Loucy (cell line): ENCODE data around the gene ITGA6.
"Not testable (repeated sequence)": the region's sequence is repeated elsewhere in the genome, so short reads cannot be mapped to it uniquely, and the experiment has no call there.

Experiments
- H2AFZ ChIP-seq: fragments of 200-600 bp; sonication (generic); 2 replicates; pipeline ENCODE4 v1.6.0; 2016; ENCODE audit warnings: antibody characterized with exemption, mild to moderate bottlenecking, low read length, moderate library complexity
- H3F3A ChIP-seq: fragments of 200-600 bp; 2 replicates; pipeline ENCODE4 v1.6.0; 2016; ENCODE audit warnings: antibody characterized with exemption, low read depth, mild to moderate bottlenecking
- H3K27me3 ChIP-seq: fragments of 200-600 bp; sonication (generic); 2 replicates; pipeline ENCODE4 v1.6.1; 2014; ENCODE audit warnings: low read length, mild to moderate bottlenecking; ENCODE audit not compliant: insufficient read depth, poor library complexity, severe bottlenecking
- H3K36me3 ChIP-seq: fragments of 200-600 bp; sonication (generic); 2 replicates; pipeline ENCODE4 v1.6.1; 2016; ENCODE audit warnings: low read length; ENCODE audit not compliant: insufficient read depth
- H3K4me1 ChIP-seq: fragments of 200-600 bp; sonication (generic); 2 replicates; pipeline ENCODE4 v1.5.1; 2014; ENCODE audit warnings: low read length, mild to moderate bottlenecking; ENCODE audit not compliant: insufficient read depth, poor library complexity, severe bottlenecking
- H3K4me2 ChIP-seq: fragments of 200-600 bp; sonication (generic); 2 replicates; pipeline ENCODE4 v1.6.0; 2014; ENCODE audit warnings: antibody characterized with exemption, low read length, low read depth, mild to moderate bottlenecking; ENCODE audit not compliant: poor library complexity, severe bottlenecking
- H3K4me3 ChIP-seq: fragments of 200-600 bp; sonication (generic); 2 replicates; pipeline ENCODE4 v1.5.1; 2014; ENCODE audit warnings: low read length, mild to moderate bottlenecking, mixed read lengths; ENCODE audit not compliant: poor library complexity, severe bottlenecking
- H3K79me2 ChIP-seq: fragments of 200-600 bp; sonication (generic); 2 replicates; pipeline ENCODE4 v1.6.1; 2014; ENCODE audit warnings: low read length; ENCODE audit not compliant: insufficient read depth
- H3K9ac ChIP-seq: fragments of 200-600 bp; sonication (generic); 2 replicates; pipeline ENCODE4 v1.6.0; 2014; ENCODE audit warnings: mild to moderate bottlenecking, low read depth, low read length, moderate library complexity; ENCODE audit not compliant: poor library complexity, severe bottlenecking
- H3K9me2 ChIP-seq: fragments of 200-600 bp; sonication (generic); replicated peaks from 2 replicates; pipeline ENCODE4 v1.6.1; 2016; ENCODE audit warnings: low read depth, low read length, mixed read lengths
- H3K9me3 ChIP-seq: fragments of 200-600 bp; sonication (generic); 2 replicates; pipeline ENCODE4 v1.6.1; 2014; ENCODE audit warnings: mild to moderate bottlenecking, antibody characterized with exemption, low read length, low read depth; ENCODE audit not compliant: insufficient read depth
- H4K20me1 ChIP-seq: fragments of 200-600 bp; sonication (generic); 2 replicates; pipeline ENCODE4 v1.6.0; 2014; ENCODE audit warnings: antibody characterized with exemption, low read length, mild to moderate bottlenecking; ENCODE audit not compliant: insufficient read depth, poor library complexity, severe bottlenecking
- CTCF ChIP-seq: fragments of 200-600 bp; sonication (generic); conservative IDR thresholded peaks from 2 replicates; pipeline ENCODE4 v1.5.1; 2014; ENCODE audit warnings: mild to moderate bottlenecking, antibody characterized with exemption, low read length
- EZH2phosphoT487 ChIP-seq: fragments of 200-600 bp; IDR thresholded peaks from 2 replicates; pipeline ENCODE4 v1.6.1; 2018; ENCODE audit warnings: antibody characterized with exemption, mild to moderate bottlenecking, moderate library complexity, borderline replicate concordance

ITGA6 gene

GRCh38 chr2:172518995-172519394 lies 91.6 kb downstream of the ITGA6 start:
- Histone ChIP-seq H3K79me2 (no peaks in the 10 kb centered on the region), H3K9me2 (no peaks in the 10 kb centered on the region), H3K9ac (no peak overlapping the region), H4K20me1 (no peaks in the 10 kb centered on the region), H3K4me3 (no peak overlapping the region), H3K9me3 (peaks cover 12% of the 10 kb centered on the region; the same call in 1 of the 2 replicates), H3F3A (no peaks in the 10 kb centered on the region), H3K4me1 (no peaks in the 10 kb centered on the region), H3K4me2 (no peak overlapping the region), H2AFZ (no peak overlapping the region), H3K27me3 (no peaks in the 10 kb centered on the region), H3K36me3 (no peaks in the 10 kb centered on the region)
- TF ChIP-seq EZH2phosphoT487 = no peak
- no peak for TF ChIP-seq CTCF

DNA sequence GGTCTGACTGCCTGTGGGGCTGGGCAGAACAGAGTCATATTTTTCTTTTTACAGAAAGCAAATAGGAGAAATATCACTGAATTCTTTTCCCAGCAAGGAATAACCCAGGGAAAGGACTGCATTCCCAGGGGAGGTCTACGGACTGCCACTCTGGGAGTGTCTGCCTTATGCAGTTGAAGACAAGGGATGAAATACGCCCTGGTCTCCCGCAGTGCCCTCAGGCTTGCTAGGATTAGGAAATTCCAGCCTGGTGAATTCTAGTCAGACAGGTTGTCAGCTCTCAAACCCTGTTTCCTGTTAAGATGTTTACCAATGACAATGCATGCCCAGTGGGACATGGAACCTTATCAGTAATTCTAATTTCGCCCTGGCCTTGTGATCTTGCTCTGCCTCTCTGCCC lies 98.2 kb downstream of the ITGA6 start:
- Histone ChIP-seq H3F3A (no peaks in the 10 kb centered on the region), H3K4me3 (no peak overlapping the region), H2AFZ (no peak overlapping the region), H3K9me3 (peaks cover 17% of the 10 kb centered on the region; the same call in 1 of the 2 replicates), H3K9ac (no peak overlapping the region), H3K4me2 (no peak overlapping the region), H4K20me1 (no peaks in the 10 kb centered on the region), H3K27me3 (no peaks in the 10 kb centered on the region), H3K79me2 (no peaks in the 10 kb centered on the region), H3K9me2 (no peaks in the 10 kb centered on the region), H3K36me3 (peaks cover 8% of the 10 kb centered on the region; the same call in 1 of the 2 replicates), H3K4me1 (no peaks in the 10 kb centered on the region)
- no peak for TF ChIP-seq CTCF
- no peak for TF ChIP-seq EZH2phosphoT487

DNA sequence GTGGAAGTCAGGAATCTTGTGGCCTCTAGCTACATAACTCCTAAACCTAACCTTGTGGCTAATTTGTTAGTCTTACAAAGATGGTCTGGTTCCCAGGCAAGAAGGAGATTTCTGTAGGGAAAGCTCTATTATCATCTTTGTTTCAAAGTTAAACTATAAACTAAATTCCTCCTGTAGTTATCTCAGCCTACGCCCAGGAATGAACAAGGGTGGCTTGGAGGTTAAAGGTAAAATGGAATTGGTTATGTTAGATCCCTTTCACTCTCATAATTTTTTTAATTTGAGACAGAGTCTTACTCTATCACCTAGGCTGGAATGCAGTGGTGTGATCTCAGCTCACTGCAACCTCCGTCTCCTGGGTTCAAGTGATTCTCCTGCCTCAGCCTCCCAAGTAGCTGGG lies 103.9 kb downstream of the ITGA6 start:
- no peaks in the 10 kb centered on the region for H4K20me1 ChIP-seq
- peaks cover 22% of the 10 kb centered on the region; the same call in 1 of the 2 replicates for H3K9me3 ChIP-seq
- H3K4me3 ChIP-seq = no peak overlapping the region
- H3K36me3 ChIP-seq = peaks cover 11% of the 10 kb centered on the region; the same call in 1 of the 2 replicates
- H3F3A ChIP-seq = no peaks in the 10 kb centered on the region
- no peak for TF ChIP-seq EZH2phosphoT487
- no peak for TF ChIP-seq CTCF
- H2AFZ ChIP-seq = no peak overlapping the region
- H3K9ac ChIP-seq = no peak overlapping the region
- no peaks in the 10 kb centered on the region for H3K79me2 ChIP-seq
- no peaks in the 10 kb centered on the region for H3K9me2 ChIP-seq
- H3K4me1 ChIP-seq = no peaks in the 10 kb centered on the region
- no peaks in the 10 kb centered on the region for H3K27me3 ChIP-seq
- H3K4me2 ChIP-seq = no peak overlapping the region

- not testable (repeated sequence) for H3F3A ChIP-seq, H3K9me2 ChIP-seq, H3K4me1 ChIP-seq, H3K9ac ChIP-seq, H3K27me3 ChIP-seq, H4K20me1 ChIP-seq, H3K4me2 ChIP-seq, H3K79me2 ChIP-seq, H2AFZ ChIP-seq, H3K4me3 ChIP-seq
- Histone ChIP-seq H3K36me3 (peaks cover 11% of the 10 kb centered on the region; the same call in 1 of the 2 replicates), H3K9me3 (peaks cover 15% of the 10 kb centered on the region; the same call in 1 of the 2 replicates)
Observed at GRCh38 chr2:172532461-172532860, 105.1 kb downstream of the ITGA6 start.
